NB4 (cell line): ENCODE data around the gene SLC1A1.

Source experiments
- CTCF ChIP-seq: IDR thresholded peaks from one replicate; pipeline ENCODE4 v1.5.1; 2012; ENCODE audit warnings: low read depth, low read length
- POLR2A ChIP-seq: IDR thresholded peaks from 2 replicates; pipeline ENCODE4 v1.6.1; 2011; ENCODE audit warnings: mild to moderate bottlenecking; ENCODE audit not compliant: insufficient read length; ENCODE audit errors: extremely low read depth

- TF ChIP-seq CTCF: no peak
- no peak for TF ChIP-seq POLR2A
Measured at GRCh38 chr9:4486176-4486575, 4.1 kb upstream of the SLC1A1 start.
